HG03097 (cell line): ENCODE results near the gene SLC12A9.

ENCODE experiments used
- ATAC-seq: cut with Tn5 transposase; IDR thresholded peaks from one replicate; pipeline ENCODE4 v1.9.1; 2021; ENCODE audit not compliant: unreplicated experiment, low FRiP score

Gene SLC12A9

DNA sequence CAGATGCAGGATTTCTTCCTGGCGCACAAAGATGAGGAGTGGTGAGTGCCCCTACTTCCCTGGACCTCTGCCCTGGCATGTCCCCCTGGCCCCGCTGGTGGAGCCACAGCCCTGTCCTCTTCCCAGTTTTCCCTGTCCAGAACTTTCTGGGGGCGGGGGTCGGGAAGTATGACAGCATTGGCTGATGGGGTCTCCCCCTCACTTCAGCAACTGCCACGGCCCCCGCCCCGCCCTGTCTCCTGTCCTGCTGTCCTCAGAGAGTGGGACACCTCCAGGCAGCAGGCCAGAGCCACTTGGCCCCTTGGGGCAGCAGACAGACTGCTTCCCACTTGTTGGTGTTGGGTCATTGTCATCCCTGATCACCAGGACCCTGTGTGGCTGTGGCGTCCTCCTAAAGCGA, 29.7 kb downstream of the SLC12A9 start:
- ATAC-seq, result no peak

DNA sequence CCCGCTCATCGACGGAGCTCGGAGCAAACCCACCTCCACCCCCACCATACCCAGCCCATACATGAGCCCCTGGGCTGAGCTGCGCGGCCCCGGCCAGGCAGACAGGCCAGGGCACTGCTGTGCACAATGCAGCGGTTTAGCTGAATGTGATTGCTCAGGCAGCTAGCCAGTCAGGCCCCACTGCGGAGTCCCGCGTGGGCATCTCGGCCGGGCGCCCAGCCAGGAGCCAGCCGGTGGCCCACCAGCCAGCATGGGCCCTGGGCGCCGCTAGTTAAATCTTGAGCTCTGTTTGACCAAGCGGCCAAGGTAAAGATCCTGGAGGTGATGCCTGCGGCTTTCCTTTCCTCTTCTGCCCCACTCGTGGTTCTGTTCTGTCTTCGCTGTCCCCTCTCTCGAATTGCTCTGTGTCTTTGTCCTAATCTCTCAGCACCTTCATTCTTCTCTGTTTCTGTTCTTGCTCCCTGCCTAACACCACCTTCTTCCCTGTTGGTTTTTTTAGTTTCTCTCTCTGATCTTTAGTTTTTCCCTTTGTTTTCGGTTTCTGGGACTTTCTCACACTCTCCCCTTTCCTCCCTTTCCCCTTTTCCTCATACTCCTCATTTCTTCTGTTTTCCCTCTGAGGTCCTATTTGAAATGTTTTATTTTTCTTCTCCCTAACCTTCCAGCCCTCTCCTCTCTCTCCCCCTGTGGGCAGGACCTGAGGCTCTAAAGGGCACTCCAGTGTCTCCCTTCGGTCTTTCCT, 30.4 kb downstream of the SLC12A9 start:
- no peak for ATAC-seq

DNA sequence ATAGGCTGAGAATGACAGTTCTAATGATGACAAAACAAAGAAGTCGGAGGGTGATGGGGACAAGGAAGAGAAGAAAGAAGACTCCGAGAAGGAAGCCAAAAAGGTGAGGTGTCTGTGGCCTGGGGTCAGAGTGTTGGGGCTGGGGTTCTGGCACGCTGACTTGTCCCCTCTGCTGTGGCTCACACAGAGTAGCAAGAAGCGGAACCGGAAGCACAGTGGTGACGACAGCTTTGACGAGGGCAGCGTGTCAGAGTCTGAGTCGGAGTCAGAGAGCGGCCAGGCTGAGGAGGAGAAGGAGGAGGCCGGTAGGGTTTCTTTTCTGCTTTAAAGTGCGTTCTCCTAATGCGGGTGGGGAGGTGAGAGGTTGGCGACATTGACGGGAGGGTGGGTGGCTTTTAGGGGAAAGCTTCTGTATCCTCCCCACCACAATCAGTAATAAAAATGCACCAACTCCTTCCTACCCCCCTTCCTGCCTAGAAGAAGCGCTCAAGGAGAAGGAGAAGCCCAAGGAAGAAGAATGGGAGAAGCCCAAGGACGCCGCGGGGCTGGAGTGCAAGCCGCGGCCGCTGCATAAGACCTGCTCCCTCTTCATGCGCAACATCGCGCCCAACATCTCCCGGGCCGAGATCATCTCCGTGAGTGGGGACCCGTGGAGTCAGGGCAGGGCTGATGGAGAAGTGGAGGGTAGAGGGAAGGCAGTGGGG, 32.4 kb downstream of the SLC12A9 start:
- no peak for ATAC-seq

DNA sequence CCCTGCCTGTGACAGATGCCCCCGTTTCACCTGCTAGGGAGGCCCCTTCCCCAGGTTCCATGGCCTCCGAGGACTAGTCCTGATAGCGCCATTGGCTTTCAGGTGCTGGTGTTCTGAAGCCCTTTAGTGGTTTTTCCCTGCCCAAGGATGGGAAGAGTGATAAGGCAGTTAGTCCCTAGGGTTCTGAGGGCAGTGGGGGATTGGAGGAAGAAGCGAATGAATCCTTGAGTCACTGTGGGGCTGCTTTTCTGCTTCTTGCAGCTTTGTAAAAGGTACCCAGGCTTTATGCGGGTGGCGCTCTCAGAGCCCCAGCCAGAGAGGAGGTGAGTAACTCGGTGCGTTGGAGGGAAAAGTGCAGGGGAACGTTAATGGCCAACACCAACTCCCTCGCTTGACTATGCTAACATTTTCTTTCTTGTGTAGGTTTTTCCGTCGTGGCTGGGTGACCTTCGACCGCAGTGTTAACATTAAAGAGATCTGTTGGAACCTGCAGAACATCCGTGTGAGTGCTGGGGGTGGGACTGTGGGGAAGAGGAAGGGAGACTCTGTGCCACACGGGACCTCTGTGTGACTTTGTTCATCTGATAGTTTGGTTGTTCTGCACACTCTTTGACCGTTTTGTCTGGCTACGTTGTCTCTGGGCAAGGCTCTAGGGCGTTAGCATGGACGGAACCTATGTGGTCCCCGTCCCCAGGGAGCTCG, 33.1 kb downstream of the SLC12A9 start:
- no peak for ATAC-seq

DNA sequence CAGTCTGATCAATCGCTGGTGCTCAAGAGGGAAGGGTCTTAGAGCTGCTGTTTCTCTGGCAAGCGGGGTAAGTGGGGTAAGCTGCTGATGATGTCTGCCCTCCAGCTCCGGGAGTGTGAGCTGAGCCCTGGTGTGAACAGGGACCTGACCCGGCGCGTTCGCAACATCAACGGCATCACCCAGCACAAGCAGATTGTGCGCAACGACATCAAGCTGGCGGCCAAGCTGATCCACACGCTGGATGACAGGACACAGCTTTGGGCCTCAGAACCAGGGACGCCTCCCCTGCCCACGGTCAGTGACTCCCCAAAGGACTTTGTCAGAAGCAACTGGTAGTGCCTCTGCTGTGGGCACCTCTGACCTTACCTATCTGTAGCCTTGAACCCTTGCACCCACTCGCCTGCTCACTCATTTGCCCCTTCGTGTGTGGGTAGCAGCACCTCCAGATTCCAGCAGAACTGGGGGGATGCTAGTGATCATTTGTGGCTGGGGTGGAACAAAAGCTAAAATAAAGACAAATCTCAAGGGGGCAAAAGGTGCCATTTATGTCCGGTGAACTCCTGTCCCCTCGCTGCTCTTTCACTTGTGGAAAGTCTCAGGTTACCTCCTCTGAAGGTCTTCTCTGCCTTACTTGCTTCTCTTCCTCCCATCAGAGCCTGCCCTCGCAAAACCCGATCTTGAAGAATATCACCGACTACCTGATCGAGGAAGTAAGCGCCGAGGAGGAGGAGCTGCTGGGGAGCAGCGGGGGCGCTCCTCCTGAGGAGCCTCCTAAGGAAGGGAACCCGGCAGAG, 33.8 kb downstream of the SLC12A9 start:
- no peak for ATAC-seq

DNA sequence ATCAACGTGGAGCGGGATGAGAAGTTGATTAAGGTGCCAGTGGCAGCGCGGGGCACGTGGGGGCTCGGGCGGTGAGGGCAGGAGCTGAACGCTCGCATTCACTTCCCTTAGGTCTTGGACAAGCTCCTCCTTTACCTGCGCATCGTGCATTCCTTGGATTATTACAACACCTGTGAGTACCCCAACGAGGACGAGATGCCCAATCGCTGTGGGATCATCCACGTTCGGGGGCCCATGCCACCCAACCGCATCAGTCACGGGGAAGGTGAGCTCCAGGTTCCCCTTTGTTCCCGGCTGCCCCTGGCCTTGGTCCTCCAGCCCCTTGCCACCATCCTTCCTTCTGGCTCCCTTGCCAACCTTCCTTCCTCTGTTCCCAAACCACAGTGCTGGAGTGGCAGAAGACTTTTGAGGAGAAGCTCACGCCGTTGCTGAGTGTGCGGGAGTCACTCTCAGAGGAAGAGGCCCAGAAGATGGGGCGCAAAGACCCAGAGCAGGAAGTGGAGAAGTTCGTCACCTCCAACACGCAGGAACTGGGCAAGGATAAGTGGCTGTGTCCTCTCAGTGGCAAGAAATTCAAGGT, 34.5 kb downstream of the SLC12A9 start:
- no peak for ATAC-seq

DNA sequence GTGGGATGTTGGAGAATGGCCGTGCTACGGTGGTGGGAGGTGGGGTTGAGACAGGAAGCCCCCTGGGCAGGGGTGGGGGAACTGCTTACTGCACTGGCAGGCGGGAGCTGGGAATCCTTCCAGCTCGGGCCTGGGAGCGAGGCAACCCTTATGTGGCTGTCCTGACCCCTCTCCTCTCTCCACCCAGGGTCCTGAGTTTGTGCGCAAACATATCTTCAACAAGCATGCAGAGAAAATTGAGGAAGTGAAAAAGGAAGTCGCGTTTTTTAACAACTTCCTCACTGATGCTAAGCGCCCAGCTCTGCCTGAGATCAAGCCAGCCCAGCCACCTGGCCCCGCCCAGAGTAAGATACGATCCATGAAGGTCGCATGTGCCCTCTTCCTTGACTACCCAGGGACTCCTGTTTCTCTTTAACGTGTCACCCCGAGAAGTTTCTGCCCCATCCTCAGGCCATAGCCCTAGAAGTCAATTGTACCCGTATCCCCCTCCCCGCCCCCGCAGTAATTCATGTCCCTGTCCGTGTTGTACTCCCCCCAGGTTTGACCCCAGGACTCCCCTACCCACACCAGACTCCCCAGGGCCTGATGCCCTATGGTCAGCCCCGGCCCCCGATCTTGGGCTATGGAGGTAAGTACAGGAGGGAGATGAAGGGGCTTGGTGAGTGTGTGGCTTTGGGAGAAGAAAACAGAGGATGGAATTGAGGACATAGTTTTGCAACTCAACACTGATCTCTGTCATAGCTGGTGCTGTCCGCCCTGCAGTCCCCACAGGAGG, 35.2 kb downstream of the SLC12A9 start:
- ATAC-seq, result peak; percentile 38

DNA sequence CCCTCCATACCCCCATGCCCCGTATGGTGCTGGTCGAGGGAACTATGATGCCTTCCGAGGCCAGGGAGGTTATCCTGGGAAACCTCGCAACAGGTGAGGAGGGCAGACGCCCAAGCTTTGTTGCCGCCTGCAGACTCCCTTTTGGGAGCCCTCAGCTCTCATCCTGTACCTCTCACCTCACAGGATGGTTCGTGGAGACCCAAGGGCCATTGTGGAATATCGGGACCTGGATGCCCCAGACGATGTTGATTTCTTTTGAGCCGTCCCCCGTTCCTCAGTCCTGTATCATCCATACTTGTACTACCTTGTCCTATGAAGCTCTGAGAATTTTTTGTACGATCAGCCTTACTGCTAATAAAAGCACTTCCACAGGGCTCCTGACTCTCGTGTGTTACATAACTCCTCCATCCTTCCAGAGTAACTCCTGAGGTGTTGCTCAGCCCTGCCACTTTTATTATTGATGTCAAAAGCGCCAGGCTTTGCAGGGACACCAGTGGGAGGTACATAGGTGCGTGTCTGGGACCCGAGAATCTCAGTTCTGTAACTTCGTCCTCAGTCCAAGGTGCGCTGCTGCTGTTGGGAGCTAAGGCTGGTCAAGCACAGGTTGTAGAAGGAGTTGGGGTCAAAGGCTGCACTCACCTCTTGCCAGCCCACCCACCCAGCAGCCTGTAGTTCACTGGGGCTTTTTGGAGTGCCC, 35.9 kb downstream of the SLC12A9 start:
- ATAC-seq, result no peak

DNA sequence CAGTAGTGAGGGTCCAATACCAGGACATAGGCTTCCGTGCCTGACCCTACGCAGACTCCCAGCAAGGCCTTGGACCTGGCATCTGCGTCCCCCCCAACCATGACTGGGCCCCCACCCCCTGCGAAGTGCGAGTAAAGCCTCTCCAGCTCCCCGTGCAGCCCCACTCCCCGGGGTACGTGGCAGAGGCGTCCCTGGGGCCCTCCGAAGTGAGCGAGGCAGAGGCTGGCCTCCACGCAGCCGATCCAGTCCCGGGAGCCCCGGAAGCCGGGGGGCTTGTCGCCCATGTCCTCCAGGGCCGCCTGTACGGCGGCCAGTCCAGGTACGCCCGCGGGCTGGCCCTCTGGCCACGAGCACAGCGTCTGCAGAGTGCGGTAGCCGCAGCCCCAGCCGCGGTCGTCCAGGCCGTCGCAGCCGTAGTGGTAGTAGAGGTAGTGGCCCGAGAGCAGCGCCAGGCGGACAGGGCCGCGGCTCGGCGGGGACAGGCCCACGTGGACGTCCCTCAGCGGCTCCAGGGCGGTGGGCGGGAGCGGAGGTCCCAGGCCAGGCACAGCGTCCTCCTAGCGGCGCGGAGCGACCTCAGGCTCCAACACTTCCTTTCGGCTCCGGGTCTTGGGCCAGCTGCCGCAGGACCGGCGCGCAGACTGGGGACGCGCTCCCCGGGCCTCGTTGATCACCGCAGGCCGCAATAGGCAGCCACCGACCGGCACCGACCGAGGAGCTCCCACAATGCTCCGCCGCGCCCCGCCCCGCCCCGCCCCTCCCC, 36.7 kb downstream of the SLC12A9 start, which contains the start of gene UFSP1:
Gene UFSP1, minus strand, starts transcription at position 728 of the 763 bp plus-strand sequence. Its CDS starts 444 bp downstream, at position 284.
- ATAC-seq, result peak; percentile 17

DNA sequence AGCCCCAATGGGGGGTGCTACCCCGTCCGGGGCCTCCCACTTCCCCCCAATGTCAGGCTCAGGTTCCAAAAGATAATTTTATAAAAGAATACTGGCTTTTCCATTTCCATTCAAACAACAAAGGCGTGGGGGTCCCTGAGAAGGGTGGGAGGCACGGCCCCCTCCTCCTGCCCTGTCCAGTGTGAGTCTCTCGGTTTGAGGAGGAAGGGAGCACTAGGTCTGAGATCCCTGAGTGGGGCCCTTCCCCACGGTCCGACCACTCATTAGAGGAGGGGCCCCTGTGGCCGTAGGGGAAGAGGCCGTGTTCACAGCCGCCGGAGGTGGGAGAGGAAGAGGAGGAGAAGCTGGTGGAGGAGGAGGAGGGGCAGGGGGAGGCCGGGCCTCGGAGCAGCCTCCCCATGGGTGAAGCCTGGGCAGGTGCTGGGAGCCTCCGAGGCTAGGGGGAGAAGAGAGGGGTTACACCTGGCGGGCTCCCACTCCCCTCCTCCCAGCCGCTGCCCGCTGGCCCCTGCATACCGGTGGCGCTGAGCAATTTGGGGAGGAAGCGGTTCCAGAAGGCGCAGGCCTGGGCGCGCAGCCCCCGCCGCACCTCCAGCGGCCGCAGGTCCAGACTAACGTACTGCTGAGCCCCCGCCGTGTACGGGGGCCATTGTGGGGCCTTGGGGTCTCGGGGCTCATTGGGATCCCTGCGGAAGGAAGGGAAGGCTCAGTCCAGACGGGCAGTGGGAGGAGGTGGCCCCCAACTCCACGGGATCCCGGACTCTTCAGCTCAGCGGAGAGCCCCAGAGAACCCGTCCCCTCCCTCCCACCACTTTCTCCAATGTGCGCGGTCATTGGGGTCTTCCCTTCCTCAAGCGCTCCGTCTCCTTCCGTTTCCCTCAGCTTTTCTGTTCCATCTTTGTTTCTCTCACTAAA, 38.4 kb downstream of the SLC12A9 start:
- ATAC-seq, result no peak

DNA sequence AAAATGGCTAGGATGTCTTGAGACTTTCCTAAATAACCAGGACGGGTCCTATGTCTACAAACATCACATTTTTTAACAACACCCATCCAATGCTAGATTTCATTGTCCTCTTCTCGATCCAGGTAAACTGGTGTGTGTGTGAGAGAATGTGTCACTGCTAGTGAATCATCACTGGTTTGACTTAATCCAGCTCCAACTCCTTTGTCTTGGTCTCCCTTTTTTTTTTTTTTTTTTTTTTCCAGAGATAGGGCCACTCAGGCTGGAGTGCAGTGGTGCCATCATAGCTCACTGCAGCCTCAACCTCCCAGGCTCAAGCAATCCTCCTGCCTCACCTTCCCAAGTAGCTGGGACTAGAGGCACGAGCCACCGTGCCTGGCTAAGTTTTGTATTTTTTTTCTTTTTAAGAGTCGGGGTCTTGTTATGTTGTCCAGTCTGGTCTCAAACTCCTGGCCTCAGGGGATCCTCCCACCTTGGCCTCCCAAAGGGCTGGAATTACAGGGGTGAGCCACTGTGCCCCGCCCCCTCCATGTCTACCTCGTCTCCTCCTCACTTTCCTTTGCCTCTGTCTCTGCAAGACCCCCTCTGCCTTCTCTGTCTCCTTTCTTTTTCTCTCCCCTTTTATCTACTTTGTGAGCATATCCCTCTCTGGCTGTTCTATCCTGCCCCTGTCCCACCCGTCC, 39.2 kb downstream of the SLC12A9 start:
- no peak for ATAC-seq

DNA sequence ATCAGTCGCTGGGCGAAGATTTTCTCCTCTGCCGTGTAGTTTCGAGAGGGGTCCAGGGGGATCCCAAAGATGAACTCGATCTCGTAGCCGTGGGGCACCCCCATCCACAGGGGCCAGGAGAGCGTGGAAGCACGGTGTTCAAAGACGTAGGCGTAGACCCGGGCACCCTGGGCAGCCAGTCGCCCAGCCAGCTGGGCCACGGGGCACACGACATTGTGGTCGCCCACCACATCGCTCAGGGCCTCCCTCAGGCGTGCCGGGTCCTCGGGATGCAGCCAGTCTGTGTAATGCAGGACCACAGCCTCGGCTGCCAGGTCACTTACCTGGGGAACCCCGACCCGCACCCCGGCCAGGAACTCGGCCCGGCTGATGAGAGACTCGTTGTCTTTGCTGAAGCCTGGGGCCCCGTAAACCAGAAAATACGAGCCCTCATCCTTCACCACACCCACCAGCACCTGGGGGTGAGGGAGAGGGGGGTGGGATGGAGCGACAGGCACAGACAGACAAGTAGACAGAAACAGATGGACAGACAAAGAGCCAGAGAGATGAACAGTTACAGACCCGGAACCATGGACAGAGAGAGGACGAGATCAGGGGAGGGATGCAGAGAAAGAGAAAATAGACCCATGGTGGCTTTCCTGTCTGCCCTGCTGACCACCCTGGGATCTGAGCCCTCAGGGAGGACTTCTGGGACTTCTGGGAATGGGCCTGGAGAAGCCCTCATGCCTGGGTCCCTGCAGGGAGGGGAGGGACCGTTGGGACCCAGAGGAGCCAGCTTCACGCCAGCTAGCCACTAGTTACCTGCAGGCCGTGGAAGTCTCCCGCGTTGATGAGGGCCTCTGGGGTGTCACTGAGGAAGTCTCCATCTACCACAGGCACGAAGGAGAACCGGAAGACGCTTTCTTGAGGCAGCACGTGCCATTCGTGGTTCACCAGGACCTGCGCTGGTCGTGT, 40.1 kb downstream of the SLC12A9 start:
- no peak for ATAC-seq

DNA sequence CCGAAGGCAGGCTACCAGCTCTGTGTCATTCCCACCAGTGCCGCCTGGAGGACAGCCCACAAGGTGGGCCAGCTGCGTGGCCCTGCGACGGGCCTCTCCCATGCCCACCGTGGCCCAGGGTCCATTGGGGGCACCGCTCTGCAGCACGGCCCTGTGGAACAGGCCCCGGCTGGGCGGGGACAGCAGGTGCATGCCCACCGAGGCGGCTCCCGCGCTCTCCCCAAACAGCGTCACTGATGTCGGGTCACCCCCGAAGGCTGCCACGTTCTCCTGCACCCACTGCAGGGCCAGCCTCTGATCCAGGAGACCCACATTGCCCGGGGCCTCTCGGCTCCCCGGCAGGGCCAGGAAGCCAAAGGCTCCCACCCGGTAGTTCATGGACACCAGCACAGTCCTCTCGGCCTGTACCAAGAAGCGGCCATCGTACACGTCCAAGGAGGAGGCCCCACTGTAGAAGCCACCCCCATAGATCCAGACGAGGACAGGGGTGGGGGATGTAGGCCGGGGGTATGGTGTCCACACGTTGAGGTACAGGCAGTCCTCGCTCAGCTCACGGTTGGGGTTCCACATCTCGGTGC, 40.9 kb downstream of the SLC12A9 start:
- ATAC-seq, result no peak

DNA sequence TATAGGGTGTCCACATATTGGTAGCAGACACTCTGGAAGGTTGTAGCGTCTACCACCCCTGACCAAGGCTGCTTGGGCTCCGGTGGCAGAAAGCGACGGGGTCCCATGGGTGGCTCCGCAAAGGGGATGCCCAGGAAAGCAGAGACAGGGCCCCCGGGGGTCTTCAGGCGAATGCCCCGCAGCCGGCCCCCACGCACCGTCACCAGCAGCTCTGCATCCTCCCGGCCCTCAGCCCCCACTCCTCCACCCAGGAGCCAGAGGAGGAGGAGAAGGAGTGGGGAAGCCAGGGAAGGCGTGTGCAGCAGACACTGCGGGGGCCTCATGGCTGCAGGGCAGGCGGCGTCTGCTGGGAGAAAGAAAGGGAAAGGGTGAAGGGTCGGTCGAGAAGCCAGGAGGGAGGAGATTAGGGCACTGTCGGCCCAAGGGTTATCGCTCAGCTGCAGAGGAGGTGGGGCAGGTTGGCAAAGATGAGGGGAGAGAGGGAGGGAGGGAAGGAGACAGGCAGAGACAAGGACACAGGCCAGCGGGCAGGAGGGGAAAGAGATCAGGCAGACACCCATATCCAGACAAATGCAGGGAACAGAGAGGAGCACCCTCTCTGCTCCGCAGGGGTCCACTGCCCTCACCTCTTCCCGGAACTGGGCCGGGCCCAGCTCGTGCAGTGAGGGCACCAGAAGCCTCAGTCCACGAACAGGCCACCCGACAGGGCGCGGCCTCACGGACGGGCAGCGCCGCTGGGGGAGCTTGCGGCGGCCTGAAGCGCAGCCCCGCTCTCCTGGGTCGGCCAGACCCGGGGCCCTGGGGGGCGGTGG, 41.6 kb downstream of the SLC12A9 start:
- no peak for ATAC-seq
